ENCODE results near the gene UBE2J2. TPM values are rescaled to one million over a fixed set of nuclear protein-coding genes. Genes with fewer than 3 reads are reported as not detected.
A peak's percentile ranks its signal among the peaks of the same experiment; 100 is the strongest.

The UBE2J2 gene
- total and polyA plus RNA-seq, 11 donors = 23.3 to 53.6 (median 34.7) TPM

DNA sequence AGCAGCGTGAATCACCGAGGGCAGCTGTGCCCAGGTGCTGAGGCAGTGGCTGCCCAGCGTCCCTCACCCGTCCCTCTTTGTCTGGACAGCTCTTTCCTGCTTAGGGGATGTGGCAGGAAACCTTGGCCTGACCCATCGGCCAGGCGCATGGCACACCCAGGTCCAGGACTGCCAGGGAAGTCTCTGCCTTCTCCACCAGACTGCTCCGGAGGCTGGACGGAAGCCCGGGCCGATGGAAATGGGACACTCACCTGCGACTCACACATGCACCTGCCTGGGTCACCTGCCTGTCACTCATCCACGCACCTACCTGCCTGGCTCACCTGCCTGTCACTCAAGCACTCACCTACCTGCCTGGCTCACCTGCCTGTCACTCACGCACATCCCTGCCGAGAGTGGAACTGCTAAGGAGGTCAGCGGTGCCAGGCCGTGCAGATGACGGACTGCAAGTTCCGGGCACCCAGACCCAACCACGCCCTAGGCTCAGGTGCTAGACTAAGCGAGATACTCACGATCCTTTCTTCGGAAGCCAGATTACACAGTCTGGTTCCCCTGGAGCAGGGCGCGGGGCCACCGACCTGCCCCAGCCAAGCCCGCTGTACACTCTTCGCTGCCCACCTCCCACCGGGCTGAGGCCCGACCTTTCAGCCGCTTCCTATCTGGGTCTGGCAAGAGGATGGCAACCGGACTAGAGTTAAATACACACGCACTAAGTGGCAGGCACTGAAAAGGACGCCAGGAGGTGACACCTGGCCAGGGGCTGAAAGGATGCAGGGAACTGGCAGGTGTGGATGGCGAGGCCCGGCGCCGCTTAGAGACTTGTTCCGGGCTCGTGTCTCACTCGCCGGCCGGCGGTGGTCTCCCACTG lies 1.1 kb downstream of the UBE2J2 start:
- H3K4me1 ChIP-seq = peaks cover 14 to 49% (median 38%) of the 10 kb centered on the region in 12 donors
- H3K4me3 ChIP-seq = peak overlapping the region; percentile 61 to 99 (median 94)
- DNase-seq (peak in 1 of 5 donors; percentile 64), ATAC-seq (no peak)
- peak overlapping the region in 10 of 12 donors; percentile 70 to 96 (median 88) for H3K27ac ChIP-seq
- intact Hi-C loops (cut with DNase I) = loop anchor here in 3 of 10 donors (1.0 to 5.0 kb wide), 3 partner anchors 40 to 156 kb away; partner anchors contain the start of genes B3GALT6 (in 3 of the 3), SDF4 (in 3 of the 3) and C1orf159 (in 1 of the 3)
- TF ChIP-seq CTCF (IDR thresholded peaks at IDR 0.05) (no peak), POLR2A (IDR thresholded peaks at IDR 0.05) (no peak)
- H3K36me3 ChIP-seq = peaks cover 0 to 20% (median 7%) of the 10 kb centered on the region in 9 donors
- H3K27me3 ChIP-seq = no peaks in the 10 kb centered on the region
- 28 to 36% (median 34%) methylated on average over 34 to 43 of the region's 43 CpGs for WGBS, 4 donors
- no peaks in the 10 kb centered on the region for H3K9me3 ChIP-seq

GRCh38 chr1:1270813-1271212 lies 2.8 kb downstream of the UBE2J2 start:
- H3K27ac ChIP-seq = no peak overlapping the region

DNA sequence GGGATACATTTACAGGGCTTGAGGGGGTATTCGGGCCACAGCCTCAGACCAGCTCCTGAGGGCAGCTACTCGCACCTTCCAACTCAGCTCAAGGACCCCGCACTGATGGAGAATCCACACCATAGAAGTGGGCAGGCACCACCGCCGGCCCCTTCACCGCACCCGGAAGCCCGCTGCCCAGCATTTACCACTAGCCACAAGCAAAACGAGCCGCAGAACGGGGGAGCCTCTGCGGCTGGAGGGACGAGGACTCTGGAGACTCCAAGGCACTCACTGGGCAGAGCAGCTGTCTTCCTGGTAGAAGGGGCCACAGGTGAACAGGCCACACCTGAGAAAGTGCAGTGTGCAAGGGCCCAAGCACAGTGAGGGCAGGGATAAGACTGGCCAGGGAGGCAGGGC lies 5.4 kb downstream of the UBE2J2 start:
- no peak overlapping the region for H3K27ac ChIP-seq
- no peaks in the 10 kb centered on the region for H3K9me3 ChIP-seq
- intact Hi-C loops (cut with DNase I) = no loop called here
- H3K27me3 ChIP-seq = no peaks in the 10 kb centered on the region
- ATAC-seq (no peak), DNase-seq (no peak)
- TF ChIP-seq CTCF (IDR thresholded peaks at IDR 0.05) (no peak), POLR2A (IDR thresholded peaks at IDR 0.05) (no peak)
- peaks cover 0 to 58% (median 45%) of the 10 kb centered on the region in 9 donors for H3K36me3 ChIP-seq
- H3K4me1 ChIP-seq = peaks cover 14 to 39% (median 33%) of the 10 kb centered on the region in 12 donors
- H3K4me3 ChIP-seq = no peak overlapping the region
- 93 to 97% (median 95%) methylated on average over 13 of the region's 13 CpGs for WGBS, 4 donors

More at GRCh38 chr1:1270813-1271212, 2.8 kb downstream of the UBE2J2 start:
- peaks cover 0 to 36% (median 23%) of the 10 kb centered on the region in 9 donors for H3K36me3 ChIP-seq
- WGBS, 4 donors = 48 to 67% (median 56%) methylated on average over 7 of the region's 7 CpGs
- intact Hi-C loops (cut with DNase I) = loop anchor here in 2 of 10 donors (5.0 kb wide), 1 partner anchor 39 kb away; the partner anchor contains the start of genes B3GALT6 (in 2 of the 2) and SDF4 (in 2 of the 2)
- no peaks in the 10 kb centered on the region for H3K9me3 ChIP-seq
- H3K4me3 ChIP-seq = peak overlapping the region in 5 of 12 donors; percentile 5 to 94 (median 25)
- peak in 2 of 4 donors; percentile 2 to 4 for ATAC-seq
- DNase-seq = peak in 2 of 5 donors; percentile 55 to 63
- TF ChIP-seq CTCF (IDR thresholded peaks at IDR 0.05) = no peak
- TF ChIP-seq POLR2A (IDR thresholded peaks at IDR 0.05) = no peak
- no peaks in the 10 kb centered on the region for H3K27me3 ChIP-seq
- peaks cover 14 to 49% (median 38%) of the 10 kb centered on the region in 12 donors for H3K4me1 ChIP-seq
